DMS153 (cell line): ENCODE data around the gene COMMD7.
A peak's percentile ranks its signal among the peaks of the same experiment; 100 is the strongest.
"Not testable (repeated sequence)": the region's sequence is repeated elsewhere in the genome, so short reads cannot be mapped to it uniquely, and the experiment has no call there.

ENCODE experiments used
- DNase-seq: peaks from one replicate; lab custom pipeline; 2025; lab: John Stamatoyannopoulos, UW

COMMD7 gene

DNA sequence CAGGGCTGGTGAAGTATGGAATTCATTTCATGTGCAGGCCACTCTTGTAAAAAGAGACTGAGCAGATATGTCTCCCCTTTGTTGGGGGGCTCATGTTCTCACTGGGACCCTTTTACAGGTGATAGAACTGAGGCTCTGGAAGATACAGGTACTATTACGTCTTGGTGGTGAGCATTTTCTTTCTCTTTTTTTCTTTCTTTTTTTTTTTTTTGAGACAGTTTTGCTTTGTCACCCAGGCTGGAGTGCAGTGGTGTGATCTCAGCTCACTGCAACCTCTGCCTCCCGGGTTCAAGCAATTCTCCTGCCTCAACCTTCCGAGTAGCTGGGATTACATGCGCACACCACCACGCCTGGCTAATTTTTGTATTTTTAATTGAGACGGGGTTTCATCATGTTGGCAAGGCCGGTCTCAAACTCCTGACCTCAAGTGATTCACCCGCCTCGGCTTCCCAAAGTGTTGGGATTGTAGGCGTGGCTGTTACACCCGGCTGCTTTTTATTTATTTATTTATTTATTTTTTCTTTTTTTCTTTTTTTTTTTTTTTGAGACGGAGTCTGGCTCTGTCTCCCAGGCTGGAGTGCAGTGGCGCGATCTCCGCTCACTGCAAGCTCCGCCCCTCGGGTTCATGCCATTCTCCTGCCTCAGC, 22.1 kb upstream of the COMMD7 start:
- DNase-seq, result not testable (repeated sequence)

DNA sequence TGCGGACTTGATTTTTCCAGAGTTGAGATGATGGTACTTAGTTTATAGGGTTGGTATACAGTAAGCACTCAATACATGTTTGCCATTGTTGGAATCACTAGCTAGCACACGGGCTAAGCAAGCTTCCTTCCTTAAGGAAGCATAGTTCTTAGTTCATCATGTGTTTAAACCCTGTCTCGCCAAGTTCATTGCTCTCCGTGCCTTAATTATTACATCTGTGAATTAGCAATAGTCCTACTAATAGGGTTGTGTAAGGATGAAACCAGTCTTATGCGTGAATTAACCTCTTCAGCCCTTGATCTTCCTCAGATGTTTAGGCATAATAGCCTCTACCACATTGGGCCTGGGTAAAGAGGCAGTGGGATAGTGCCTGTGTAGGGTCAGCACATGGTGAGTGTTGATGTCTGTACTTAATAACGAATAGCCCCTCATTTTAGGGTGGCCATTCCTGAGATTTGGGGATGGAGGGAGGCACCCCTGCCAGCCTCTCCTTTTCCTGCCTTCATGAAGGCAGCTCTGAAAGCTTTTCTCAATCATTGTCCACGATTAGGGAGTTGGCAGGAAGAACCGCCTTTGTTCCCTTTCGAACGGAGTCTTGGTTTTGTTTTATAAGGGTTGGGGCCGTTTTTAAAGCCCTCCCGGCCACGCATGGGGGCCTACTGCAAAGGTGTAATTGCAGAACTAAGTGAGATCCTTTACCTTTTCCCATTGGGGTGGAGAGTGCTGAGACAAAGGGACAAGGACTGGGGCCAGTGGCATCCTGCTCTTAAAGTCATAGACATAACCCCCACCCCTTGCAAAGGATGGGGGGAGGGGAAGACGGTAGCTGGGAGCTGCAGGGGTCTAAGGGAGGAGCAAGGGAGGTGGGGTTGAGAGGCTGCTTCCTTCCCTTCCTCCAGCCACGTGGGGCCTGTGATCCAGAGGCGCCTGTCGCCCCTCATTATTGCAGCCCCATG, 21.0 kb upstream of the COMMD7 start:
- DNase-seq, result no peak

- no peak for DNase-seq
Observed at GRCh38 chr20:32763202-32764004, 20.1 kb upstream of the COMMD7 start.

GRCh38 chr20:32762754-32763201, 19.5 kb upstream of the COMMD7 start:
- DNase-seq, result no peak

- DNase-seq, result peak; percentile 67
Observed at GRCh38 chr20:32761831-32762753, 18.8 kb upstream of the COMMD7 start, which contains the start of gene DNMT3B. DNMT3B (plus strand) TSS chr20:32762385; CDS start chr20:32780324, 17,939 bp downstream.

DNA sequence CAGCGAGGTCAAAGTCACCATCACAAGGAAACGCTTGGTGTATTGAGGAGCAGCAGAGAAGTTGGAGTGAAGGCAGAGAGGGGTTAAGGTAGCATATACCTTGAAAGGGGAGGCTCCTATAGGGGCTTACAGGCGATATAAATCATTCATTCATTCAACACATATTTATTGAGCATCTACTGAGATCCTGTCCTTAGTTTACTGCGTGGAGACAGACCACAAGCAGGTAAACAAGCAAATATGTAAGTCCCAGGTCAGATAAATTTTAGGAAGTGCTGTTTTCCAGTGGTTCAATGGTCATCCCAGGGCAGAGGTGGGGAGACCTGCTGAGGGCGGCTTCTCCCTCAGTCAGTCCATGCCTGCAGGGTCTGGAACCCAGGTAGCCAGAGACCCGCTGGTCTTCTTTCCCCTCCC, 18.2 kb upstream of the COMMD7 start:
- DNase-seq, result no peak

GRCh38 chr20:32756156-32756555, 12.9 kb upstream of the COMMD7 start:
- DNase-seq, result no peak

GRCh38 chr20:32753731-32754130, 10.5 kb upstream of the COMMD7 start:
- DNase-seq, result no peak

DNA sequence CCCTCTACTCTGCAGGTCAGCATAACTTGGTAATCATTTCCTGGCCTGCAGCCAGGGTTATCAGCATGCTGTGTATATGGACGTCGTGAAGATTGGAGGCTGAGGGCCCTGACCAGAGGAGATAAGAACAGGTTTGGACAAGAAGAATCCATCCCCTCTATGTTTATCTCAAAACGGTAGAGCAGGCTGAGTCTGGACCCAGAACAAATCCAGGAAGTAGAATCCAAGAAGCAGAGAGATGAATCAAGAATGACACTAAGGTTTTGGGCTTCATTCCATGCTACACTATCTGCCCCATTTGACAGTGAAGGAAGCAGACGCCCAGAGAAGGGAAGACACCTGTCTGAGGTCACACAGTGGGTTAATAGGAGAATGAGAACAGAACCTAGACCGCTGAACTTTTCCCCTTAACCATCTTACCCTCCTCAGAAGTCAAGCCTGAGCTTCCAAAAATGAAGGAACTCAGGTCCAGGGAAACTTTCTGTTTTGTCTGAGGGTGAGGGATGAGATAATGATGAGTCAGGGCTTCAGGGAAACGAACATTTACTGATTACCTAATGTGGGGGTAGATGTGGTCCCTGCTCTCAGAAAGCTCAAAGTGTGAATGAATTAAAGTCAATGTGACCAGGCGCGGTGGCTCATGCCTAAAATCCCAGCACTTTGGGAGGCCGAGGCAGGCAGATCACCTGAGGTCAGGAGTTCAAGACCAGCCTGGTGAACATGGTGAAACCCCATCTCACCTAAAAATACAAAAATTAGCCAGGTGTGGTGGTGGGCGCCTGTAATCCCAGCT, 9.4 kb upstream of the COMMD7 start:
- DNase-seq, result no peak

- DNase-seq, result no peak
Observed at GRCh38 chr20:32751702-32752457, 8.6 kb upstream of the COMMD7 start.

- DNase-seq, result no peak
Observed at GRCh38 chr20:32751293-32751692, 8.0 kb upstream of the COMMD7 start.

DNA sequence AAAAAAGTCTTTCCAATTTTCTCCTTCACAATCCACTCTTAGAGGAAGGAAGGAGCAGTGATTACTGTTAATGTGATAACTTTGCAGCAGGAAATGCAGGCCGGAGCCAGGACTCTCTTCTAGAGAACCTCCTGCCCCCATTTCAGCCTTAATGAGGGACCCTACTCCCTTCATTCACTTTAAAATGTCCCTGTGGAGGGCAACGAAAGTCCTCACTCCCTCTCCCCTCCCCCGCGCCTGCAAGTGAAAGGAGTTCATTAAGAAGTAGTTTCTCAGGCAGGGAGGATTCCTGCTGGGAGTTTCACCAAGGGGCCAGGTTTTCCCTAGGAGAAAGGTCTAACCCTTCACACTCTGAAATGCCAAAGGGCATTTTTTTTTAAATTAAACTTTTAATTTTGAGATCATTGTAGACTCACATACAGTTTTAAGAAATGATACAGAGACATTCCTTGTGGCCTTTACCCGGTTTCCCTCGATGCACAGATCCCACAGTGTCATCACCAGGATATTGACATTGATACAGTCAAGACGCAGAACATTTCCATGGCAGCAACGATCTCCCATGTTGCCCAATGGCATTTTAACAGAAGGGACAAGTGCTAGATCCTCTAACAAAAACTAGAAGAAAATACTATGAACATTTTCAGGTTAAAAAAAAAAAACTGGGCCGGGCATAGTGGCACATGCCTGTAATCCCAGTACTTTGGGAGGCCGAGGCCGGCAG, 6.8 kb upstream of the COMMD7 start:
- no peak for DNase-seq

DNA sequence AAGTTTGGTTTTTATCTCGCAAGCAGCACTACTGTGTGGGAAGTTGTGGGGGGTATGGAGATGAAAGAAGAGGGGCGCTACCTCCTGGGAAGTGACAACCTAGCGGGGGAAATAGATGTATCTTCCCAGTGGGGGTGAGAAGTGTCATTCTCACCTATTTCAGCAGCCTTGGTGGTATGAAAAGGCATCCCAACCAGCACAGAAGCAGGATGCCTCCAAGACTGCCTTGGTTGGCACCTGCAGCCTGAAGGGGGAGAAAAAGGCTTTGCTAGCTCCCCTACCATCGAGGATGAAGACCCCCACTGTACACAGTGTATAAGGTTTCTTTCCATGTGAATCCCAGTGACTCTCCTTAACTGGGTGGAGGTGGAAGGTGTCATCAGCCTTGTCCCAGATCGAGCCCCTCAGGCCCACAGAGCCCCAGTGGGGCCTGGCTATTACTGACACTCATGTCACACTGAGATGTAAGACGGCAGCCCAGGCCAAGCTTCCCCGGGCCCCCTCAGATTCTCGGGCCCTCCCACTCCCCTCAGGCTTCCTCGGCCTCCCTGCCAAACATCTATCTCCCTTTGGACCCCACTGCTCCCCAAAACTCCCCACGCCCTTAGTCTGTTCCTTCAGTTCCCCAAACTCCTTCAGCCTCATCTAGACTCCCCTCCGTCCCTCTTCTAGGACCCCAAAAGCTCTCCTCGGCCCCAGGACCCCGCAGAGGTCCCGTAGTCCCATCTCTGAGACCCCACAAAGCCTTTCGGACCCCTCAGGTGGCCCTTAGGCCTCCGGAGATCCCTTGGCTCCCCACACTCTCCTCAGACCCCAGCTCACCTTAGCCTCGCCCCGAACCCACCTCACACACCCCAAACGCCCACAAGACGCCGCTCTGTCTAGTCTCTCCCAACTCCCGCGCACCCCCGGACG, 688 bp downstream of the COMMD7 start:
- DNase-seq, result no peak

- DNase-seq, result no peak
Observed at GRCh38 chr20:32741151-32741550, 2.1 kb downstream of the COMMD7 start.

DNA sequence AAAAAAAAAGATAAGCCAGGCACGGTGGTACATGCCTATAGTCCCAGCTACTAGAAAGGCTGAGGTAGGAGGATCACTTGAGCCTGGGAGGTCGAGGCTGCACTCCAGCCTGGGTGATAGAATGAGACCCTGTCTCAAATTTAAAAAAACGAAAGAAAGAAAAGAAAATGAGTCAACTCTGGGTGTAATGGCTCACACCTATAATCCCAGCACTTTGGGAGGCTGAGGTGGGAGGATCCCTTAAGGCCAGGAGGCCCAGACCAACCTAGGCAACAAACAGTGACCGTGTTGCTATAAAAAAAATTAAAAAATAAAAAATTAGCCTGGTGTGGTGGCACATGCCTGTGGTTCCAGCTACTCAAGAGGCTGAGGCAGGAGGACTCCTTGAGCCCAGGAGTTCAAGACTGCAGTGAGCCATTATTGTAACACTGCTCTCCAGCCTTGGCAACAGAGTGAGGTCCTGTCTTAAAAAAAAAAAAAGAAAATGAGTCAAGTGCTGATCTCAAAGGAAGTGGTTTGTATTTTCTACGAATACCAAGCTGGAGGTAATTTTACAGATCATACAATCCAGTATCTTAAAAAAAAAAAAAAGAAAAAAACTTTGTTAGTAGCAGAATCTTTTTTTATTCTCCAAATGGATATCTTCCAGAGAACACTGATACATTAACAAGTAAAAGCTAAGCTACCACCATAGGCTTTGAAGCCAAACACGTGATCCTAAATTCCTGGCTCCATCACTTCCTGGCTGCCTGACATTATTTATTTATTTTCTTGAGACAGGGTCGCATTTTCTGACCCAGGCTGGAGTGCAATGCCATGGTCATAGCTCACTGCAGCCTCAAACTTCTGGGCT, 5.7 kb downstream of the COMMD7 start:
- no peak for DNase-seq

- no peak for DNase-seq
Observed at GRCh38 chr20:32731882-32732266, 11.4 kb downstream of the COMMD7 start.

DNA sequence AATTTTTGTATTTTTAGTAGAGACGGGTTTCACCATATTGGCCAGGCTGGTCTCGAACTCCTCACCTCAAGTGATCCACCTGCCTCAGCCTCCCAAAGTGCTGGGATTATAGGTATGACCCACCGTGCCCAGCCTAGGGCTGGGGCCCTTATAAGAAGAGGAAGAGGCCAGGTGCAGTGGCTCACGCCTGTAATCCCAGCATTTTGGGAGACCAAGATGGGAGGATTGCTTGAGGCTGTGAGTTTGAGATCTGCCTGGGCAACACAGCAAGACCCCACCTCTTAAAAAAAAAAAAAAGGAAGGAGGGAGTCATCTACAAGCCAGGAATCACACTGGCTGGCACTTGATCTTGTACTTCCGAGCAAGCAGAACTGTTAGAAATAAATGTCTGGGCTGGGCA, 13.9 kb downstream of the COMMD7 start:
- not testable (repeated sequence) for DNase-seq
